RWPE1 (cell line): Measurements from ENCODE around the gene KCNMA1.

Experiments used
- CTCF ChIA-PET: fragments of 350-600 bp; sonication (Branson Sonifier 250); formaldehyde crosslinking; extraction: SDS; loops from one replicate; lab custom pipeline; 2021; lab: Yijun Ruan, JAX
- POLR2A ChIA-PET: fragments of 400-600 bp; formaldehyde crosslinking; extraction: SDS; loops from one replicate; lab custom pipeline; 2020; ENCODE audit warnings: antibody characterized with exemption; ENCODE audit not compliant: low non-redundant PET; lab: Yijun Ruan, JAX
- DNase-seq: peaks from one replicate; pipeline ENCODE4 v3.0.0; 2012; ENCODE audit warnings: low spot score
- H3K27ac ChIP-seq: fragments of 450-650 bp; 2 replicates; pipeline ENCODE4 v1.5.1; 2017
- TF ChIP-seq, protein P1 (sequence below): fragments of 450-650 bp; conservative IDR thresholded peaks from 2 replicates; pipeline ENCODE4 v1.5.1; 2017; ENCODE audit warnings: low read depth, mild to moderate bottlenecking

KCNMA1 gene

DNA sequence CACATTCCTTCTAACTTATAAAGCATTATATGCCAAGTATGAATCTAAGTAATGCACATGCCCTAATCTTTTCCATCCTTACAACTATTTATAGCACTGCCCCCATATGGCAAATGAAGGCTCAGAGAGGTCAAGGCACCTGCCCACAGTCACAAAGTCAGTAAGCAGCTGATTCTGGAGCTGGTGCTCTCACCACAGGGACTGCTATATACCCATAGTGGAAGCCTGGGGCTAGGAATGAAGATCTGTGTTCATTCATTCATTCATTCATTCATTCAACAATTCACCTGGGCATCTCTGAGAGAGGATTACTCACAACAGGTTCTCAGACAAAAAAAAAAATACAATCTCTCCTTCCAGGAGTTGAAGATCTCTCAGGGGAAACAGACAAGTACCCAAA, 213.4 kb downstream of the KCNMA1 start:
- TF ChIP-seq, protein P1, sequence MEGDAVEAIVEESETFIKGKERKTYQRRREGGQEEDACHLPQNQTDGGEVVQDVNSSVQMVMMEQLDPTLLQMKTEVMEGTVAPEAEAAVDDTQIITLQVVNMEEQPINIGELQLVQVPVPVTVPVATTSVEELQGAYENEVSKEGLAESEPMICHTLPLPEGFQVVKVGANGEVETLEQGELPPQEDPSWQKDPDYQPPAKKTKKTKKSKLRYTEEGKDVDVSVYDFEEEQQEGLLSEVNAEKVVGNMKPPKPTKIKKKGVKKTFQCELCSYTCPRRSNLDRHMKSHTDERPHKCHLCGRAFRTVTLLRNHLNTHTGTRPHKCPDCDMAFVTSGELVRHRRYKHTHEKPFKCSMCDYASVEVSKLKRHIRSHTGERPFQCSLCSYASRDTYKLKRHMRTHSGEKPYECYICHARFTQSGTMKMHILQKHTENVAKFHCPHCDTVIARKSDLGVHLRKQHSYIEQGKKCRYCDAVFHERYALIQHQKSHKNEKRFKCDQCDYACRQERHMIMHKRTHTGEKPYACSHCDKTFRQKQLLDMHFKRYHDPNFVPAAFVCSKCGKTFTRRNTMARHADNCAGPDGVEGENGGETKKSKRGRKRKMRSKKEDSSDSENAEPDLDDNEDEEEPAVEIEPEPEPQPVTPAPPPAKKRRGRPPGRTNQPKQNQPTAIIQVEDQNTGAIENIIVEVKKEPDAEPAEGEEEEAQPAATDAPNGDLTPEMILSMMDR = no peak
- DNase-seq = no peak

GRCh38 chr10:77422491-77423338, 214.9 kb downstream of the KCNMA1 start:
- no peak overlapping the region for H3K27ac ChIP-seq
- DNase-seq = no peak
- ChIA-PET POLR2A (no interaction called here), CTCF (interaction anchor here (0.7 kb wide), 2 partner anchors 89 to 250 kb away, joined by 3 read pairs; no protein-coding TSS in a partner anchor)
- TF ChIP-seq, protein P1 = no peak

More for the DNA sequence above, 213.4 kb downstream of the KCNMA1 start:
- ChIA-PET POLR2A (no interaction called here), CTCF (no interaction called here)
- no peak overlapping the region for H3K27ac ChIP-seq

DNA sequence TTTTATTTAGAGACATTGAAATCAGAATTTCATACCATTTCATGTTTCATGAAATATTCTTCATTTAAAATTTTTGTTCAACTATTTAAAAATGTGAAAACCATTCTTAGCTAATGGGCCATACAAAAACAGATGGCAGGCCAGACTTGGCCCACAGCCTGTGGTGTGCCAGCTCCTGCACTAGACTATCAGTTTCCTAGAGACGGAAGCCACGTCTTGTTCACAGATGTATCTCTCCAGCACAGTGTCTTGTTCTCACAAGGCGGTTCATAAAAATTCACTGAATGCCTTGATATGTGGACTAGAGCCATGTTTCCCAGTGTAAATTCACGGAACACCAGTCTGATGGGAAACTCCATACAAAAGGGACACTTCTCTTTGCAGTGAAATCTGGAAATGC, 216.0 kb downstream of the KCNMA1 start:
- POLR2A ChIA-PET = no interaction called here
- CTCF ChIA-PET = no interaction called here
- DNase-seq = no peak
- TF ChIP-seq, protein P1 = no peak
- H3K27ac ChIP-seq = no peak overlapping the region

DNA sequence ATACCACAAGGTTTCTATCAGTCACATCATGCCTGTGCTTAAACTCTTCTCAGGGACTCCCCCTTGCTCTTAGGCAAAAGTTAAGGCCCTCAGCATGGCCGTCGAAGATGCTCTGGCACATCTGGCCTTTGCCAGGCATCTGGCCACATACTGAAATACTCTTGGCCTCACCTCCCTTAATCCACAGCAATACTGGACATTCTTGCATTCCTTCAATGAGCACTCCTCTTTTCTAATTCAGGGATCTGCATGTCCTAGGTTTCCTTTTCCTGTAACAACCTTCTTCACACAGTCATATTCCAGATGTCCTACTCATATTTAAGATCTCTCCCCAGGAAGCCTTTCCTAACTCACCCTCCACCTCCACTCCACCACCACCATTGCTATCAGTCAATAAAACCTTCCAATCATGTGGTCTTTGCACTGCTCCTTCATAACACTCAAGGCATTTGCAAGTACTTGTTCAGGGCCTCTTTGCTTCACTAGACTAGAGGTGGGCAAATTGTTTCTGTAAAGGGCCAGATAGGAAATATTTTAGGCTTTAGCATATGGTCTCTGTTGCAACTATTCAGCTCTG, 216.6 kb downstream of the KCNMA1 start:
- ChIA-PET CTCF (no interaction called here), POLR2A (no interaction called here)
- DNase-seq = no peak
- no peak overlapping the region for H3K27ac ChIP-seq
- TF ChIP-seq, protein P1 = no peak

- POLR2A ChIA-PET = no interaction called here
- CTCF ChIA-PET = no interaction called here
- DNase-seq = no peak
- TF ChIP-seq, protein P1 = no peak
- no peak overlapping the region for H3K27ac ChIP-seq
These were observed 217.6 kb downstream of the KCNMA1 start for GRCh38 chr10:77419979-77420378.

GRCh38 chr10:77419056-77419455, 218.6 kb downstream of the KCNMA1 start:
- POLR2A ChIA-PET = no interaction called here
- CTCF ChIA-PET = interaction anchor here (0.6 to 0.7 kb wide), 2 partner anchors 105 to 231 kb away, joined by 3 read pairs; no protein-coding TSS in a partner anchor
- DNase-seq = no peak

More at GRCh38 chr10:77419056-77419455, 218.6 kb downstream of the KCNMA1 start:
- no peak overlapping the region for H3K27ac ChIP-seq
- TF ChIP-seq, protein P1 = no peak
